ENCODE data around the gene SPI1.

Gene SPI1

GRCh38 chr11:47393163-47394049, 15.1 kb upstream of the SPI1 start:
- H3K27me3 ChIP-seq (ENCODE audit: control insufficient read depth in 1 of 2, insufficient read depth in 2 of 2, low read length in 2 of 2): no peaks in the 10 kb centered on the region
- no peaks in the 10 kb centered on the region for H3K9me3 ChIP-seq (ENCODE audit: control insufficient read depth in 2 of 2, low read length in 2 of 2)
- no peaks in the 10 kb centered on the region for H3K36me3 ChIP-seq (ENCODE audit: control insufficient read depth in 2 of 2, insufficient read depth in 2 of 2, low read length in 2 of 2)
- no peak overlapping the region for H3K9ac ChIP-seq (ENCODE audit: low read length in 2 of 2)
- H3K4me3 ChIP-seq (ENCODE audit: low read length in 2 of 2): no peak overlapping the region
- H3K4me1 ChIP-seq (ENCODE audit: control insufficient read depth, insufficient read depth, low read length): peaks cover 7% of the 10 kb centered on the region
- peak overlapping the region; percentile 24 for H3K27ac ChIP-seq (ENCODE audit: low read length)

- H3K4me1 ChIP-seq (ENCODE audit: control insufficient read depth, insufficient read depth, low read length): peaks cover 7% of the 10 kb centered on the region
- H3K27ac ChIP-seq (ENCODE audit: low read length): no peak overlapping the region
- no peaks in the 10 kb centered on the region for H3K9me3 ChIP-seq (ENCODE audit: control insufficient read depth in 2 of 2, low read length in 2 of 2)
- H3K36me3 ChIP-seq (ENCODE audit: control insufficient read depth in 2 of 2, insufficient read depth in 2 of 2, low read length in 2 of 2): no peaks in the 10 kb centered on the region
- H3K9ac ChIP-seq (ENCODE audit: low read length in 2 of 2): no peak overlapping the region
- no peaks in the 10 kb centered on the region for H3K27me3 ChIP-seq (ENCODE audit: control insufficient read depth in 1 of 2, insufficient read depth in 2 of 2, low read length in 2 of 2)
- no peak overlapping the region for H3K4me3 ChIP-seq (ENCODE audit: low read length in 2 of 2)
Observed at GRCh38 chr11:47392546-47393162, 14.3 kb upstream of the SPI1 start.

- H3K4me1 ChIP-seq (ENCODE audit: control insufficient read depth, insufficient read depth, low read length): peaks cover 7% of the 10 kb centered on the region
- H3K9ac ChIP-seq (ENCODE audit: low read length in 2 of 2): no peak overlapping the region
- no peak overlapping the region for H3K27ac ChIP-seq (ENCODE audit: low read length)
Observed at GRCh38 chr11:47391711-47392432, 13.5 kb upstream of the SPI1 start.

GRCh38 chr11:47391077-47391583, 12.8 kb upstream of the SPI1 start:
- peaks cover 7% of the 10 kb centered on the region for H3K4me1 ChIP-seq (ENCODE audit: control insufficient read depth, insufficient read depth, low read length)
- H3K36me3 ChIP-seq (ENCODE audit: control insufficient read depth in 2 of 2, insufficient read depth in 2 of 2, low read length in 2 of 2): no peaks in the 10 kb centered on the region
- H3K27me3 ChIP-seq (ENCODE audit: control insufficient read depth in 1 of 2, insufficient read depth in 2 of 2, low read length in 2 of 2): no peaks in the 10 kb centered on the region
- no peaks in the 10 kb centered on the region for H3K9me3 ChIP-seq (ENCODE audit: control insufficient read depth in 2 of 2, low read length in 2 of 2)
- H3K9ac ChIP-seq (ENCODE audit: low read length in 2 of 2): no peak overlapping the region
- H3K4me3 ChIP-seq (ENCODE audit: low read length in 2 of 2): no peak overlapping the region
- H3K27ac ChIP-seq (ENCODE audit: low read length): no peak overlapping the region

More at GRCh38 chr11:47391711-47392432, 13.5 kb upstream of the SPI1 start:
- no peaks in the 10 kb centered on the region for H3K9me3 ChIP-seq (ENCODE audit: control insufficient read depth in 2 of 2, low read length in 2 of 2)
- no peak overlapping the region for H3K4me3 ChIP-seq (ENCODE audit: low read length in 2 of 2)
- H3K36me3 ChIP-seq (ENCODE audit: control insufficient read depth in 2 of 2, insufficient read depth in 2 of 2, low read length in 2 of 2): no peaks in the 10 kb centered on the region
- no peaks in the 10 kb centered on the region for H3K27me3 ChIP-seq (ENCODE audit: control insufficient read depth in 1 of 2, insufficient read depth in 2 of 2, low read length in 2 of 2)

GRCh38 chr11:47390422-47390760, 12.0 kb upstream of the SPI1 start:
- Histone ChIP-seq H3K36me3 (ENCODE audit: control insufficient read depth in 2 of 2, insufficient read depth in 2 of 2, low read length in 2 of 2) (no peaks in the 10 kb centered on the region), H3K27me3 (ENCODE audit: control insufficient read depth in 1 of 2, insufficient read depth in 2 of 2, low read length in 2 of 2) (no peaks in the 10 kb centered on the region), H3K27ac (ENCODE audit: low read length) (no peak overlapping the region), H3K4me1 (ENCODE audit: control insufficient read depth, insufficient read depth, low read length) (peaks cover 7% of the 10 kb centered on the region), H3K9ac (ENCODE audit: low read length in 2 of 2) (no peak overlapping the region), H3K9me3 (ENCODE audit: control insufficient read depth in 2 of 2, low read length in 2 of 2) (no peaks in the 10 kb centered on the region), H3K4me3 (ENCODE audit: low read length in 2 of 2) (no peak overlapping the region)

- Histone ChIP-seq H3K36me3 (ENCODE audit: control insufficient read depth in 2 of 2, insufficient read depth in 2 of 2, low read length in 2 of 2) (no peaks in the 10 kb centered on the region), H3K4me3 (ENCODE audit: low read length in 2 of 2) (no peak overlapping the region), H3K4me1 (ENCODE audit: control insufficient read depth, insufficient read depth, low read length) (peaks cover 2% of the 10 kb centered on the region), H3K9ac (ENCODE audit: low read length in 2 of 2) (no peak overlapping the region), H3K9me3 (ENCODE audit: control insufficient read depth in 2 of 2, low read length in 2 of 2) (no peaks in the 10 kb centered on the region), H3K27me3 (ENCODE audit: control insufficient read depth in 1 of 2, insufficient read depth in 2 of 2, low read length in 2 of 2) (no peaks in the 10 kb centered on the region), H3K27ac (ENCODE audit: low read length) (no peak overlapping the region)
Observed at GRCh38 chr11:47389577-47390421, 11.5 kb upstream of the SPI1 start.

- Histone ChIP-seq H3K9ac (ENCODE audit: low read length in 2 of 2) (no peak overlapping the region), H3K9me3 (ENCODE audit: control insufficient read depth in 2 of 2, low read length in 2 of 2) (no peaks in the 10 kb centered on the region), H3K36me3 (ENCODE audit: control insufficient read depth in 2 of 2, insufficient read depth in 2 of 2, low read length in 2 of 2) (no peaks in the 10 kb centered on the region), H3K4me1 (ENCODE audit: control insufficient read depth, insufficient read depth, low read length) (peaks cover 2% of the 10 kb centered on the region), H3K27ac (ENCODE audit: low read length) (no peak overlapping the region), H3K4me3 (ENCODE audit: low read length in 2 of 2) (no peak overlapping the region), H3K27me3 (ENCODE audit: control insufficient read depth in 1 of 2, insufficient read depth in 2 of 2, low read length in 2 of 2) (no peaks in the 10 kb centered on the region)
Observed at GRCh38 chr11:47388697-47389576, 10.6 kb upstream of the SPI1 start.

- Histone ChIP-seq H3K36me3 (ENCODE audit: control insufficient read depth in 2 of 2, insufficient read depth in 2 of 2, low read length in 2 of 2) (no peaks in the 10 kb centered on the region), H3K4me3 (ENCODE audit: low read length in 2 of 2) (no peak overlapping the region), H3K27ac (ENCODE audit: low read length) (no peak overlapping the region), H3K9ac (ENCODE audit: low read length in 2 of 2) (no peak overlapping the region), H3K27me3 (ENCODE audit: control insufficient read depth in 1 of 2, insufficient read depth in 2 of 2, low read length in 2 of 2) (no peaks in the 10 kb centered on the region), H3K9me3 (ENCODE audit: control insufficient read depth in 2 of 2, low read length in 2 of 2) (no peaks in the 10 kb centered on the region), H3K4me1 (ENCODE audit: control insufficient read depth, insufficient read depth, low read length) (peaks cover 2% of the 10 kb centered on the region)
Observed at GRCh38 chr11:47387944-47388696, 9.8 kb upstream of the SPI1 start.

- Histone ChIP-seq H3K4me3 (ENCODE audit: low read length in 2 of 2) (no peak overlapping the region), H3K4me1 (ENCODE audit: control insufficient read depth, insufficient read depth, low read length) (peaks cover 2% of the 10 kb centered on the region), H3K27me3 (ENCODE audit: control insufficient read depth in 1 of 2, insufficient read depth in 2 of 2, low read length in 2 of 2) (no peaks in the 10 kb centered on the region), H3K27ac (ENCODE audit: low read length) (no peak overlapping the region), H3K9ac (ENCODE audit: low read length in 2 of 2) (no peak overlapping the region), H3K9me3 (ENCODE audit: control insufficient read depth in 2 of 2, low read length in 2 of 2) (no peaks in the 10 kb centered on the region), H3K36me3 (ENCODE audit: control insufficient read depth in 2 of 2, insufficient read depth in 2 of 2, low read length in 2 of 2) (no peaks in the 10 kb centered on the region)
Observed at GRCh38 chr11:47384498-47384897, 6.2 kb upstream of the SPI1 start.
